ENCODE data around the gene IGF2R. TPM values are rescaled to one million over a fixed set of nuclear protein-coding genes. Genes with fewer than 3 reads are reported as not detected.

The IGF2R gene
- total RNA-seq, 1 experiment from 2014 or later = 160 TPM

- Mint-ChIP-seq H3K27me3 (ENCODE audit: insufficient read depth, unreplicated experiment) (no peaks in the 10 kb centered on the region), H3K27ac (ENCODE audit: low read depth, unreplicated experiment) (peak overlapping the region; percentile 58), H3K36me3 (ENCODE audit: insufficient read depth, unreplicated experiment) (peaks cover 90% of the 10 kb centered on the region), H3K4me1 (ENCODE audit: insufficient read depth, unreplicated experiment) (no peaks in the 10 kb centered on the region), H3K4me3 (ENCODE audit: unreplicated experiment) (no peak overlapping the region), H3K9me3 (ENCODE audit: unreplicated experiment) (no peaks in the 10 kb centered on the region)
- intact Hi-C loops (cut with micrococcal nuclease) = no loop called here
- no peak for DNase-seq (ENCODE audit: unreplicated experiment)
- POLR2A ChIA-PET = interaction anchor here (1.3 kb wide), 1 partner anchor 13 kb away, joined by 3 read pairs; no protein-coding TSS in a partner anchor
- CTCF ChIA-PET = interaction anchor here (0.6 to 6.6 kb wide), 6 partner anchors 11 to 432 kb away, joined by 3 to 52 read pairs (median 4); no protein-coding TSS in a partner anchor
- TF ChIP-seq CTCF (IDR thresholded peaks at IDR 0.05; ENCODE audit: unreplicated experiment) = no peak
- BruUV-seq (replicated peaks) = no TSS peak
Measured at GRCh38 chr6:160101277-160102205, 132.7 kb downstream of the IGF2R start.

GRCh38 chr6:160102399-160102798 lies 133.5 kb downstream of the IGF2R start:
- H3K4me3 Mint-ChIP-seq (ENCODE audit: unreplicated experiment) = no peak overlapping the region
- no TSS peak for BruUV-seq (replicated peaks)
- CTCF ChIA-PET = interaction anchor here (0.6 to 6.6 kb wide), 6 partner anchors 10 to 431 kb away, joined by 3 to 52 read pairs (median 4); no protein-coding TSS in a partner anchor
- POLR2A ChIA-PET = interaction anchor here (0.8 to 1.3 kb wide), 2 partner anchors 10 to 14 kb away, joined by 3 read pairs; no protein-coding TSS in a partner anchor
- no peaks in the 10 kb centered on the region for H3K27me3 Mint-ChIP-seq (ENCODE audit: insufficient read depth, unreplicated experiment)
- H3K27ac Mint-ChIP-seq (ENCODE audit: low read depth, unreplicated experiment) = peak overlapping the region; percentile 58
- H3K4me1 Mint-ChIP-seq (ENCODE audit: insufficient read depth, unreplicated experiment) = no peaks in the 10 kb centered on the region
- intact Hi-C loops (cut with micrococcal nuclease) = no loop called here
- no peaks in the 10 kb centered on the region for H3K9me3 Mint-ChIP-seq (ENCODE audit: unreplicated experiment)
- TF ChIP-seq CTCF (IDR thresholded peaks at IDR 0.05; ENCODE audit: unreplicated experiment) = no peak
- no peak for DNase-seq (ENCODE audit: unreplicated experiment)
- peaks cover 84% of the 10 kb centered on the region for H3K36me3 Mint-ChIP-seq (ENCODE audit: insufficient read depth, unreplicated experiment)

GRCh38 chr6:160102956-160103824 lies 134.3 kb downstream of the IGF2R start:
- Mint-ChIP-seq H3K4me3 (ENCODE audit: unreplicated experiment) (no peak overlapping the region), H3K4me1 (ENCODE audit: insufficient read depth, unreplicated experiment) (no peaks in the 10 kb centered on the region), H3K9me3 (ENCODE audit: unreplicated experiment) (no peaks in the 10 kb centered on the region), H3K27ac (ENCODE audit: low read depth, unreplicated experiment) (no peak overlapping the region), H3K27me3 (ENCODE audit: insufficient read depth, unreplicated experiment) (no peaks in the 10 kb centered on the region), H3K36me3 (ENCODE audit: insufficient read depth, unreplicated experiment) (peaks cover 80% of the 10 kb centered on the region)
- intact Hi-C loops (cut with micrococcal nuclease) = loop anchor here (1.0 kb wide), 1 partner anchor 240 kb away; no protein-coding TSS in a partner anchor
- peak; percentile 28 for TF ChIP-seq CTCF (IDR thresholded peaks at IDR 0.05; ENCODE audit: unreplicated experiment)
- peak; percentile 48 for DNase-seq (ENCODE audit: unreplicated experiment)
- BruUV-seq (replicated peaks) = no TSS peak
- ChIA-PET CTCF (interaction anchor here (0.6 to 1.3 kb wide), 2 partner anchors 9 to 65 kb away, joined by 3 to 4 read pairs; no protein-coding TSS in a partner anchor), POLR2A (interaction anchor here (0.8 kb wide), 1 partner anchor 11 kb away, joined by 3 read pairs; no protein-coding TSS in a partner anchor)
